GM12878 (cell line): ENCODE measurements around the gene HMGXB3.

Source experiments
- BRCA1 ChIP-seq: IDR thresholded peaks from 2 replicates; pipeline ENCODE4 v1.6.1; 2011; ENCODE audit warnings: low read depth, low read length, improper control_type of control experiment
- CBX5 ChIP-seq: sonication (generic); IDR thresholded peaks from 2 replicates; pipeline ENCODE4 v1.6.1; 2016; ENCODE audit warnings: low read depth, moderate library complexity, mild to moderate bottlenecking, inconsistent platforms
- ETV6 ChIP-seq, 2 experiments: fragments of 450-650 bp in 1 of 2; IDR thresholded peaks in 1 of 2; conservative IDR thresholded peaks in 1 of 2; 2 replicates each; pipeline ENCODE4 v1.6.1; 2014; ENCODE audit warnings: antibody characterized with exemption in 1 of 2, borderline replicate concordance in 1 of 2, low read depth in 1 of 2, mild to moderate bottlenecking in 1 of 2, moderate library complexity in 1 of 2
- HDGF ChIP-seq: fragments of 450-650 bp; IDR thresholded peaks from 2 replicates; pipeline ENCODE4 v1.6.1; 2016; ENCODE audit warnings: antibody characterized with exemption
- PAX5 ChIP-seq: IDR thresholded peaks from 2 replicates; pipeline ENCODE4 v1.6.1; 2011; ENCODE audit warnings: low read depth, low read length, borderline replicate concordance
- POLR2AphosphoS5 ChIP-seq: IDR thresholded peaks from 2 replicates; pipeline ENCODE4 v1.6.1; 2011; ENCODE audit warnings: mild to moderate bottlenecking, low read length, inconsistent platforms
- RAD21 ChIP-seq: IDR thresholded peaks from 2 replicates; pipeline ENCODE4 v1.6.1; 2011; ENCODE audit warnings: mild to moderate bottlenecking, low read depth, low read length, moderate library complexity; ENCODE audit not compliant: insufficient read depth
- SMC3 ChIP-seq: IDR thresholded peaks from 2 replicates; pipeline ENCODE4 v1.6.1; 2011; ENCODE audit warnings: low read length, improper control_type of control experiment, borderline replicate concordance
- ZNF274 ChIP-seq: IDR thresholded peaks from one replicate; pipeline ENCODE4 v1.8.0; 2011; ENCODE audit not compliant: insufficient read length, insufficient read depth
- TF ChIP-seq, protein P1 (sequence below): fragments of 450-650 bp; IDR thresholded peaks from 2 replicates; pipeline ENCODE4 v1.6.1; 2017; ENCODE audit warnings: mild to moderate bottlenecking
- TF ChIP-seq, protein P2 (sequence below), 3 experiments: IDR thresholded peaks in 2 of 3; conservative IDR thresholded peaks in 1 of 3; 2 replicates each; pipeline ENCODE4 v1.5.1; 2011; ENCODE audit warnings: low read depth in 3 of 3, low read length in 3 of 3, mild to moderate bottlenecking in 3 of 3, control low read depth in 2 of 3, moderate library complexity in 2 of 3, inconsistent platforms in 1 of 3, mixed read lengths in 1 of 3; ENCODE audit not compliant: control insufficient read depth in 2 of 3, insufficient read depth in 1 of 3; ENCODE audit errors: extremely low read depth in 1 of 3

DNA sequence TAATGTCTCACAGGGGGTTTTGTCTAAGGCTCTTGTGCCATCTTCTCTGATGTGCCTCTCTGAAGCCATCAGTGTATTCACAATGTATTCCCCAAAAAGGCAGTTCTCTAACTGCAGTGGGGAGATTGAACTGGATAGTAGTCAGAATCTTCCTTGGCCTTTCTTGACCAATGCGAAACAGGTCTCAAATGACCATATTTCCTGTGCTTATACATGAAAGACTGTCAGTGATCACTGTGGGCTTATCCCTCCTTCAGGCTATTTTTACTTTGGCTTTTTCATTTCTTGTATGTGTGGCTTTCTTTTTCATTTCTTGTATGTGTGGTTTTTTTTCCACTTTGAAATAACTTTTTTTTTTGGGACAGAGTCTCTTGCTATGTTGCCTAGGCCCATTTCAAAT lies 19.7 kb downstream of the HMGXB3 start:
- TF ChIP-seq ETV6 (conservative IDR thresholded peaks at IDR 0.05 in 1 of 2, IDR thresholded peaks at IDR 0.05 in 1 of 2; ENCODE audit: borderline replicate concordance in 1 of 2, low read depth in 1 of 2), result no peak
- no peak for TF ChIP-seq PAX5
- TF ChIP-seq, protein P1, sequence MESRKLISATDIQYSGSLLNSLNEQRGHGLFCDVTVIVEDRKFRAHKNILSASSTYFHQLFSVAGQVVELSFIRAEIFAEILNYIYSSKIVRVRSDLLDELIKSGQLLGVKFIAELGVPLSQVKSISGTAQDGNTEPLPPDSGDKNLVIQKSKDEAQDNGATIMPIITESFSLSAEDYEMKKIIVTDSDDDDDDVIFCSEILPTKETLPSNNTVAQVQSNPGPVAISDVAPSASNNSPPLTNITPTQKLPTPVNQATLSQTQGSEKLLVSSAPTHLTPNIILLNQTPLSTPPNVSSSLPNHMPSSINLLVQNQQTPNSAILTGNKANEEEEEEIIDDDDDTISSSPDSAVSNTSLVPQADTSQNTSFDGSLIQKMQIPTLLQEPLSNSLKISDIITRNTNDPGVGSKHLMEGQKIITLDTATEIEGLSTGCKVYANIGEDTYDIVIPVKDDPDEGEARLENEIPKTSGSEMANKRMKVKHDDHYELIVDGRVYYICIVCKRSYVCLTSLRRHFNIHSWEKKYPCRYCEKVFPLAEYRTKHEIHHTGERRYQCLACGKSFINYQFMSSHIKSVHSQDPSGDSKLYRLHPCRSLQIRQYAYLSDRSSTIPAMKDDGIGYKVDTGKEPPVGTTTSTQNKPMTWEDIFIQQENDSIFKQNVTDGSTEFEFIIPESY, result no peak
- TF ChIP-seq POLR2AphosphoS5, result no peak
- TF ChIP-seq, protein P2, sequence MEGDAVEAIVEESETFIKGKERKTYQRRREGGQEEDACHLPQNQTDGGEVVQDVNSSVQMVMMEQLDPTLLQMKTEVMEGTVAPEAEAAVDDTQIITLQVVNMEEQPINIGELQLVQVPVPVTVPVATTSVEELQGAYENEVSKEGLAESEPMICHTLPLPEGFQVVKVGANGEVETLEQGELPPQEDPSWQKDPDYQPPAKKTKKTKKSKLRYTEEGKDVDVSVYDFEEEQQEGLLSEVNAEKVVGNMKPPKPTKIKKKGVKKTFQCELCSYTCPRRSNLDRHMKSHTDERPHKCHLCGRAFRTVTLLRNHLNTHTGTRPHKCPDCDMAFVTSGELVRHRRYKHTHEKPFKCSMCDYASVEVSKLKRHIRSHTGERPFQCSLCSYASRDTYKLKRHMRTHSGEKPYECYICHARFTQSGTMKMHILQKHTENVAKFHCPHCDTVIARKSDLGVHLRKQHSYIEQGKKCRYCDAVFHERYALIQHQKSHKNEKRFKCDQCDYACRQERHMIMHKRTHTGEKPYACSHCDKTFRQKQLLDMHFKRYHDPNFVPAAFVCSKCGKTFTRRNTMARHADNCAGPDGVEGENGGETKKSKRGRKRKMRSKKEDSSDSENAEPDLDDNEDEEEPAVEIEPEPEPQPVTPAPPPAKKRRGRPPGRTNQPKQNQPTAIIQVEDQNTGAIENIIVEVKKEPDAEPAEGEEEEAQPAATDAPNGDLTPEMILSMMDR (IDR thresholded peaks at IDR 0.05 in 2 of 3, conservative IDR thresholded peaks at IDR 0.05 in 1 of 3; ENCODE audit: control insufficient read depth in 2 of 3, extremely low read depth in 1 of 3, insufficient read depth in 1 of 3, low read depth in 3 of 3, low read length in 3 of 3), result no peak
- no peak for TF ChIP-seq RAD21
- TF ChIP-seq CBX5, result no peak
- no peak for TF ChIP-seq HDGF
- TF ChIP-seq SMC3, result no peak
- no peak for TF ChIP-seq BRCA1
- no peak for TF ChIP-seq ZNF274
